ENCODE data around the gene CYP17A1.

DNA sequence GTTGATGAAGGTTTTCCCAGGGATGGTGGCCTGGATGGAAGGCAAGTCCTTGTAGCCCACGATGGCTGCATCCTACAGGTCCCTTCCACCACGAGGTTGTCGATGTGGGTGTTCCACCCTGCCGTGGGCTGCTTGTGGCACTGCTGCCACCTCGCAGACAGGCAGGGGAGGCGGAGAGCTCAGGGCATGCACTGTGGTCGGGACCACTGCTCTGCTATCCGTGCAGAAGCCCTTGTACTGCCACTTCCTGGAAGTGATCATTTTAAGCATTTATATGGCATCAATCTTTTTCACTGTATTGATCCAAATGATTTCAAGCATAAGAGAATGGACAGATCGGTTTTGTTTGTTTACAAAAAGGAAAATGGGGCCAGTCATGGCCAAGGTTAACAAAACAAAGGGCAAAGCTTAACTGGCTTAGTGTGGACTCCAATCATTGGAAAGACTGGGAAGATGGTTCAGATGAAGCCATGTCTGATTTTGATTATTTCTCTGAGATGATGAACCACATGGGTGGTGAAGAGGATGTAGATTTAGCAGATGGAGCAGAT lies 8.2 kb upstream of the CYP17A1 start:
- TF ChIP-seq FOXS1 (CRISPR knock-in tag; IDR thresholded peaks at IDR 0.05): no peak
- TF ChIP-seq MAZ (IDR thresholded peaks at IDR 0.05; ENCODE audit: borderline replicate concordance, low read depth, low read length): no peak
- no peak for TF ChIP-seq EP300 (IDR thresholded peaks at IDR 0.05)
- TF ChIP-seq CTCF (IDR thresholded peaks at IDR 0.05): no peak
